Stimulated activated CD4-positive, alpha-beta T cell treated with anti-CD3 and anti-CD28 coated beads, Interleukin-12 subunit alpha, Interleukin-12 subunit beta, amount 100 ng/mL, for 24 hours (primary cell): ENCODE measurements around the gene GBF1.
"Not testable (repeated sequence)": the region's sequence is repeated elsewhere in the genome, so short reads cannot be mapped to it uniquely, and the experiment has no call there.

ENCODE experiments used
- DNase-seq, 2 experiments: peaks; one replicate each; pipeline ENCODE4 v3.0.0-alpha.2; 2020; ENCODE audit warnings: low read depth in 2 of 2

Gene GBF1

DNA sequence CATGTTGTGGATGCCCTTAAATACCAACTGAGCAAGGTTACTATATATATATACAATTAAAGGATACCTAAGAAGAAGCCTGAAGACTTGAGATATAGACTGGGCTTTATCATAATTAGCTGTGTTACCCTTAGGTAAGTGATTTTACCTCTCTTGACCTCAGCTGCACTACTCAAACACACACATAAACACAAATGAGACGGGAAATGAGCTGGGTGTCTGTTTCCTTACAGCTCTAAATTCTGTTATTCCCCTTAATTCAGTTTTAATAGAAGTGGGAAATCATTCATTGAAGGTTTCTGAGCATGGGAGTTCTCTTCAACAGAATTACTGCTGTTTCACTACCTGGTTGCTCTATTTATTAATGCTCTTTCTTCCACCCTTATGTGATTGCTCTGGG lies 60.7 kb downstream of the GBF1 start:
- DNase-seq: no peak

DNA sequence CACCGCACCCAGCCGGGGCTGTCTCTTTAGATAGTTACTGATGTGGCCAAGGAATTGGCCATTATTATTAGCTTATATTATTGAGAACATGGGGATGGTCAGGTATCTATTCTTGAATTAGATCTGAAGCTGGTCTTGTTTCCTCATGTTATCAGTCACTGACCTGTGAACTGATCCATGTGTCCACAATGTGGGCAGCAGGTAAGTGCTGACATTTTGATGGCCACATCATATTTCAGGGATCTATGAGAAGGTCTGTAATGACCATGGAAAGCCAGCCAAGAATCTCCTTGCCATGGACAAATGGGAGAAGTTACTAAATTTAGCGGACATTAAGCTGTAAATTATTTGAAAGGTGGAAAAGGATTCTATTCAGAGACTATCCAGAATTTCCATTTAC lies 61.4 kb downstream of the GBF1 start:
- DNase-seq: no peak

DNA sequence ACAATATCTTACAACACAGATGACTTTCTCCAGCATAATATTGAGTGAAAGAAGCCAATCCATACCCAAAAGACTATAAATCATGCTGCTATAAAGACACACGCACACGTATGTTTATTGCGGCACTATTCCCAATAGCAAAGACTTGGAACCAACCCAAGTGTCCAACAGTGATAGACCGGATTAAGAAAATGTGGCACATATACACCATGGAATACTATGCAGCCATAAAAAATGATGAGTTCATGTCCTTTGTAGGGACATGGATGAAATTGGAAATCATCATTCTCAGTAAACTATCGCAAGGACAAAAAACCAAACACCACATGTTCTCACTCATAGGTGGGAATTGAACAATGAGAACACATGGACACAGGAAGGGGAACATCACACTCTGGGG lies 63.0 kb downstream of the GBF1 start:
- not testable (repeated sequence) for DNase-seq

DNA sequence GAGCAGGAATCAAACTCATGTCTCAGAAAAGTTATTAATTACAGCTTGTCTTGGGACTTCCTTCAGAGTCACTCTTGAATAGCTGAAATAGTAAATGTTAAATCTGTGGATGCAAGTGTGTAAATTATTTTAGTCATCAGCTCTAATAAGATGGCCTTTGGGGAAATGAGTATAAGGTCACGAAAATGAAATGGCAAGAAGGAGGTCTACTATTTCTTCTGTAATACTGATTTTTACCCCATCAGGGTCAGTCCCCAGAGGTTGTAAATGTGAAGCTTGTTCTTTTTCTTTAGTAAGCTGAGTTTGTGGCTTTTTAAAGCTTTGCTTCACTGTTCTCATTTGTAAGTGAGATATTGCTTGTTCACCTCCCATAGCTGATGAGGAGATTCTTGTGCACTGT lies 63.9 kb downstream of the GBF1 start:
- DNase-seq: no peak

DNA sequence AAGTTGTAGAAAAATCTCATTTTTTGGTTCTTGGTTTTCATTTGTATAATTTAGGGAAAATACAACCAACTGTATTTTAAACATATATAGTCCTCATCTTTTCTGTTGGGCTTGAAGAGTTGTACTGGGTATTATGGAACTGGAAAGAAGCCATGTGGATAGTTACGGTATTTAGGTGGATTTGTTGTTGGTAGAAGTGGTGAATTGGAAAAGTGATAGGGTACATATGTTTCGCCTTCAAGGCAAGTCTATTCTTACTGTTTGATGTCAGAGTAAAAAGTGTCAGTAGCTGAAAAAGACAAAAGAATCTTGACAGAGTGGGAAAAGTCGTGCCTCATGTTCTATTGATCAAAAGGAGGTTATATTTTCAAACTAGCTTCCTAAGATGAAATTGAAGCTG lies 64.6 kb downstream of the GBF1 start:
- DNase-seq: no peak

DNA sequence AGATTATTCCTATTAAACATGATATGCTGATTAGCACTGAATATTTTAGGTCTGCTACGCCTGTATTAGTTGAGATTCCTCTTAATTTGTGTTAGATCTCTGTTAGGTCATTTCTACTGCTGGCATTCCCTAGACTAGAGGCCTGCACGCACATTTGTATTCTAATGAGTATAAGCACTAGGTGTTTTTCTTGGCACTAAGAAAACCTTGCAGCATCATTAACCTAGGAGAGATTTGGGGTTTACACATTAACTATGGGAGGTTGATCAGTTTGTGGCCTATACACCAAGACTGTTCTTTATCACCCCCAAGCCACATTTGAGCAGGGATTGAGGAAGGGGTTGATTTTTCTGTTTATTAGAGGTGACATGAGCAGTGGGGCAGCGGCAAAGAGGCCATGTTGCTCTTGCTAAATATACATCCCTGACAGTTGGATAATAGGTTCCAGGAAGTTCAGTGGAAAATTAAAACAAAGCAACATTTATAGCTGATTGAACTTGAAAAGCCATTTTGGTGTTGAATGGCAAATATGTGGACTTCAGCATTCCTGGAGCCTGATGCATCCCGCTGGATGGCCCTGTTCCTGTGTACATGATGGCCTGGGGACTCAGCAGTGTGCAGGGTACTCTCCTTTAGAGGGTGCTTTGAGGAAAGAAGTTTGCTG lies 65.2 kb downstream of the GBF1 start:
- DNase-seq: no peak

DNA sequence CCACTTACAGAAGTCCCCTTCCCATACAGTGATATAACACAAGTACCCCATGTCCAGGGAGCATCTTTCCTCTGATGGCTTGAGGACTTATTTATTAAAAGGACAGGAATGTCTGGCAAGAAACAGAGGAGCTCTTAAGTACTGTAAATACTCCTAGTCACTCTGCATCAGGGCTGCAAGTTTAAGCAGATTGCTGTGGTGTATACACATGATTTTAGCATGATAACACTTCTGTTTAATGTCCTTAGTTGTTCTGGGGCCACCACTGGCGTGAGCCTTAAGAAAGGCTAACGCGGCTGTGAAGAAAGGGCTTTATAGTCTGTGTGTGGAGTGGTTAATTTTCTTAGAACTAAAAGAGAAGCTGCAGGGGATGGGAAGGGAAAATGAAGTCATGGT lies 65.7 kb downstream of the GBF1 start:
- DNase-seq: no peak

DNA sequence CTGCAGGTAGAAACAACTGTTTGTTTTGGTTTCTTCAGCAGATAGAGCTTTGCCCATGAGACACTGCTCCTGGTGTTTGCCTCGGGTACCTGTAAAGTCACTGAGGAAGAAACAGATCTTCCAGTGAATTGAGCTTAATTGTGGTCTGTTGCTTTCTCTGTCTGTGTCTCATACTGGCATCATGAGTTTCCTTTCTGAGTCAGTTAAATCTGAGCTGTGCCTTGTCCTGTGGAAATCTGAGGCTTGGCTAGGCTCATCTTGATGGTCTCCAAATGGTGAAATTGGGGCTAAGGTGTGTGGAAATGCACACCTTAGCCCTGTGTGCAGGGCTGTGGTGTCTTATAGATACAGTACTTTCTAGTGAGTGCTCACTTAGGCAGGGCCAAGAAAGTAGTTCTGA lies 67.4 kb downstream of the GBF1 start:
- DNase-seq: no peak

DNA sequence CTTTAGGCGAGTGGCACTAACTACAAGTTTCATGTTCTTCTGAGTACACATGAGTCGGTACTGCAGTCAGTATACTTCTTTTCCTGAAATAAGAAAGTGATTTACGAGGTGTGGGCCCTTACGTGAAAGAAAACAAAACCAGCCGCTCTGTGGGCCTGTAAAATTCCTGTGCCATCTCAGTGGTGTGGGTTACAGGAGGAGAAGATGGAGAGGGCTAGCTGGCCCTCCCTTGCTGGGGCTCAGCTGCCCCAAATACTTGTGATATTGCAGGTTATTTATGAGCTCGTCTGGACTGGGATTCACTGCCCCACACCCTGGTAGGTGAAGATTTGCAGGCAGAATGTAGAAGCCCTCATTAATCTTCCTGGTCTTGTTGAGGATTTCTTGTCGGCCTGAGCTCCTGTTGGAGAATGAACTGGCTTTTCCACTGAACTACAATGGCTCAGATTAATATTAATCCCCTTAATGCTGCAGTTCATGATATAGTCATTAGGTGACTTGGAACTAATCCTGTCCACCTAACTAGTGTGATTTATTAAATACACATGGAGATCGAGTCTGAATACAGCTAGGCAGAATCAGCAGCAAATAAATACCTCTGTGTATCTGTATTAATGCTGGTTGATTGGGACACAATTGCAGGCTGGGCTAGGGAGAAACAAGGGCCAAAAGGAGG lies 68.0 kb downstream of the GBF1 start:
- DNase-seq: no peak

DNA sequence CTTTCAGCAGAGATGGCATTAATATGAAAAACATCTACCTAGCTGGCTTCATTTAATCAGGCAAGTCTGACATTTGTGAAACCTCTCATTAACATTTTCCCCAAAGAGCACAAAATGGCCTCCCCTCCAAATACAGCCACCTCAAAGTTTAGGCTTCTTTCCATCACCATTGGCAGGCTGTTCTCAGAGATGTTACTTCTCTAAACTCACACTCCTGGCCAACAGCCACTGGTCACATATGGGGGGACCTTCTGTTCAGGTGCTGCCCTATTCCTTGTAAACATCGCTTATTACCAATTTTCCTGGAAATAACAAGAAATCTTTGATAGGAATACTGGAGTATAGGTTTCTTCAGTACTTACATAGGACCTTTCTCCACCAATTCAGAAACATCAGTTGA lies 69.5 kb downstream of the GBF1 start:
- DNase-seq: no peak

DNA sequence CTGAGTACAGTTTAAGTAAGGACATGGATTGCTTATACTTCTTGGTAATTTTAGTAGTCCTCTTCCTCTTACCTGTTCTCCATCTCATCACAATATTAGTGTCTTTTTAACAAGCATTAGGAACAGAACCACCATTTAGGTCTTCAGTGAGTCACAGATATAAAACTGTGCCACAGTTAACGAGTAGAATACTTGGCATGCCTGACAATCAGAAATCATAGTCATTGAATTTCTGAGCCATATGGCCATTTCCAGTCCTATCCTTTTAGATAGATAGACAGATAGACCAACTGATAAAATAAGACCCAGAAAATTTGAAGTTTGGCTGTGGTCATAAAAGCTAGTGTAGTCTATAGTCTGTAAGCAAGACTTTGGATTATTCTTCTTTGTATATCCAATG lies 71.1 kb downstream of the GBF1 start:
- no peak for DNase-seq

DNA sequence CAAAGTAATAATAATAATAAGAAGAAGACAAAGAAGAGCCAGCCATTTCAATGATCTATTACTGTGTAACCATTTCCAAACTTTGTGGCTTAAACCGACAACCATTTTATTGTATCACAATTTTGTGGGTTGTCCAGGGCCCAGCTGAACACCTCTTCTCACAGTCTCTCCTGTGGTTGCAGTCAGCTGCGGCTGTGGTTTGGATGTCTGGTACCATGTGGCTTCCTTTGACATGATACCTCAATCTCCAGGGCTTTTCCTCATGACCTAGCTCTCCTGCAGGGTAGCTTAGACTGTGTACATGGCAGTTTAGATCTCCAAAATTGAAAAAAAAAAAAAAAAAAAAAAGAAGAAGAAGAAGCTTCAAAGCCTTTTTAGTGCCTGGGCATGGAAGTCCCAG lies 77.6 kb downstream of the GBF1 start:
- peak in 1 of 2 experiments; percentile 25 for DNase-seq

DNA sequence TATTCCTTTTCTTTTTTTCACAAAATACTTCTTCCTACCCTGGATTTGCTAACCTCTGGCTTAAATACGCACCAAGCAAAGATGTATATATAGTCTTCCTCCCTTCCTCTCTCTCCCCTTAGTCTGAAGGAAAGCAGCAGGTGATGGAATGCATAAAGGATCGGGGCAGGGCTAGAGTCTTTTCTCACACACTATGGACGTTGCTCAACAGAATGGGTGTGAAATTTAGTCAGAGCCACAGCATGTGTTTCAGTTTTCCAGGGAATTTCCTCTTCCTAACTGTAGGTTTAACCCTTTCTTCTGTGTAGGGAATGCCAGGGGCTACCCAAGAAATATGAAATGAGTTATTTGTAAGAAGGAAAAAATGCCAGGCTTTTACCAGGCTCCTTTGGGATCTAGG lies 78.7 kb downstream of the GBF1 start:
- DNase-seq: no peak

DNA sequence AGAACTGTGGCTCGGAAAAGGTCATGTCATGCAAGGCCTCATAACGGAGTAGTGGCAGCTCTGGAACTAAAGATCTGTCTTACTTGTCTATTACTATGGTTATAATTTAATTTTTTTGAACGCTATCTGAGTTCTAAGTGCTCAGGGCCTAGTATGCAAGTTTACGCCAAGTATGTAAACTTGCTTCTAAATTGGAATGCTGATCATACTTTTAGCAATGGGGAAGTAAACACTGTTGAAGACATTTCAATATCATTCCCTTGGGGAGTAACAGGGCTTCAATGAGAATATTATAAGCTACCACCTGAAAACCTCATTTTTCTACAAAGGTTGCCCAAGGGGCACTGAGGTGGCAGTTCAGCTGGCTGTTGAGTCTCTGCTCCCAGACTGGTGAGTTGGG lies 80.7 kb downstream of the GBF1 start:
- DNase-seq: no peak

DNA sequence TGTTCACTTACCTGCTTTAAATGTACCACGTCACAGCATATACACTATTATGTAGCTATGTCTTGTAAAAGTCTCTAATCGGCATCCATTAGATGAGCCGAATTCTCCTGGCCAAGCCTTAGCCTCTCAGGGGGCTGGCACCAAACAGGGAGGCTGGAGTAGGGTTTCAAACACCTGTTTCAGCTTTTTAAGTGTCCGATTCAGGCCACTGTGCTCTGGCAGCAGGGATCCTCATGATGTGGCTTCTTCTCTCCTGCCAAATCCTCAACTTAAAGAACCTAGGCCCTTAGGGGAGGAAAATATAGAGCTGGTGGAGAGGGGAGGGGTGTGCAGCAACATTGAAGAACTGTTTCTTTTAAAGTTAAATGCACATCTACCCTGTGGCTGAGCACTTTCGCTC lies 81.7 kb downstream of the GBF1 start:
- DNase-seq: no peak

DNA sequence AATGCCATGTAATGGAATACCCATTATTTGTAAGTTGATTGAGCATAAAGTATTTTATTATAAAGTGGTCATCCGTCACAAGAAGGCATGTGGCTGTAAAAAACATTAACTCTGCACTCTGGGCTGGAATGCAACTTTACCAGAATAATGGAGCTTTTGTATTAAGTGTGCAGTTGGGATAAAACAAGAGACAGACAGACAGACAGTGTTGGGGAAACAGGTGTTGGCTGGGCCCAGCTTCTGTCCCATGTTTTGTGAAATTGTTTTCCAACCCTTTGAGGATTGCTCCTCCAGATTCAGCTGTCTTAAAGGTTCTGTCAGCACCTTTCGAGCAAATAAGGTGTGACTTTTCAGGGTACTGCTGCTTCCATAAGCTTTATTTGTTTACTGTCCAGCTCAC lies 82.3 kb downstream of the GBF1 start:
- no peak for DNase-seq

DNA sequence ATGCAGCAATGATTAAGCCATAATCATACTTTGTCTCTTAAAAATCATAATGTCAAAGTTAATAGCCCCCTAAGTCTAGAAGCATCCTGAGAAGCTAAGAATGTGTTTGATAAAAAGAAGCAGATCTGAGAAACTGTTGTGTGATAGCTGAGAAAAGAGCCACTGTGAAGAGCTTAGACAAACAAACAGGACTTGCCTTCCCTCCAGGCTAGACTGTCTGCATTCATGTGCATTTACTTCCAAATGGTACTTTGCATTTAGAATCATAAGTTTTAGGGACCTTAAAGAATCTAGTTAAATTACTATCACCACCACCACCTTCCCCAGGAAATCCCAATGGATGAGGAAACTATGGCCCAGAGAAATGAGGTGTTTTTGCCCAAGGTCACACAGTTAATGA lies 87.4 kb downstream of the GBF1 start:
- DNase-seq: no peak

DNA sequence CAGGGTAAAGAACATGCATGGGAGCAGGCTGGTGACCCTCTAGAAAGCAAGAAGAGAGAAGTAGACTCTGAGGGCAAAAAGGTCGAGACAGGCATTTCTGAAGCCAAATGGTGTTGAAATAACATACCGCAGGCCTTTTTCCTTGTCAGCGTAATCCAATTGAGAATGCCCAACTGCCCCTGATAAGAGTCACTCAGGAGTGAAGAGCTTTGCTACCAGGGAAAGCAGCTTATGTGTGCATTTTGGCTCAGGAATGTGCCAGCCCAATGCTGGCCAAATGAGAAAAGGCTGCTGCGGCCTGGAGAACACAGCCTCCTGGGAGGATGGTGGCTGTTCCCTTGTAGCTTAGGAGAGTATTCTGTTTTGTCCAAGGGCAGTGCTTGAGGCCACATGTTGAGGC lies 88.8 kb downstream of the GBF1 start:
- no peak for DNase-seq

DNA sequence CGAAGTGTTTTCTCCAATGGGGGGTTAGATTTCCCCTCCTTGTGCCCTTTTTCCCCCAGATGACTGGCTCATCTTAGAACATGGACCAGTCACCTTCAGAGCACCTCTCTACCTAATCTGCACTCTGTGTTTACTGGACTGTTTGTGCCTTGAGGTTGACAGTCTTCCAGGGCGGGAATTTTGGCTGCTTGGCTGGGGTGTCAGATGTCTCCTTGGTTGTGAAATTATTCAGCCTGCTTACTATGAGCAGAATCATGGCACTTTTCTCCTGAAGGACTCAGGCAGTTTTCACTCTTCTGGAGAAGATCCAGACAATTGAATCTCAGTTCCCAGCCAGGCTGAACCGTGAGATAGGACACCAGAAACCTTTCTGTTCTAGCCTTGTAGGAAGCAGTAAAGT lies 89.9 kb downstream of the GBF1 start:
- no peak for DNase-seq

DNA sequence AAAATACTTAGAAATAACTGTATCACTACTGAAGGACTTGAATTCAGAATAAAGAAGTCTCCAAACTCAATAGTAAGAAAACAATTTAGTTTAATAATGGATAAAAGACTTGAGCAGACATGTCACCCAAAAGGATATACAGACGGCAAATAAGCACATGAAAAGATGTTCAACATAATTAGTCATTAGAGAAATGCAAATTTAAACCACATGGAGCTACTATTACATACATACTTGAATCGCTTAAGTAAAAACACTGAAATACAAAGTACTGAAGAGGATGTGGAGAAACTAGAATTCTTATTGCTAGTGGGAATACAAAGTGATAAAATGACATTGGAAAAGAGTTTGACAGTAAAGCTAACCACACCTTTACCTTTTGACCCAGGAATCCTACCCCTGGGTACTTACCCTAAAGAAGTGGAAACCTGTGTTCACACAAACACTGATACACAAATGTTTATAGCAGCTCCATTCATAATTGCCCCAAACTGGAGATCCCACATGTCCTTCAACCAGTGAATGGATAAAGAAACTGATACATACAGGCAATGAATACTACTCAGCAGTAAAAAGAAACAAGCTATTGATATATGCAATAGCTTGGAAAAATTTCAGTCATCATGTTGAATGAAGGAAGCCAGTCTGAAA lies 95.8 kb downstream of the GBF1 start:
- DNase-seq: no peak

DNA sequence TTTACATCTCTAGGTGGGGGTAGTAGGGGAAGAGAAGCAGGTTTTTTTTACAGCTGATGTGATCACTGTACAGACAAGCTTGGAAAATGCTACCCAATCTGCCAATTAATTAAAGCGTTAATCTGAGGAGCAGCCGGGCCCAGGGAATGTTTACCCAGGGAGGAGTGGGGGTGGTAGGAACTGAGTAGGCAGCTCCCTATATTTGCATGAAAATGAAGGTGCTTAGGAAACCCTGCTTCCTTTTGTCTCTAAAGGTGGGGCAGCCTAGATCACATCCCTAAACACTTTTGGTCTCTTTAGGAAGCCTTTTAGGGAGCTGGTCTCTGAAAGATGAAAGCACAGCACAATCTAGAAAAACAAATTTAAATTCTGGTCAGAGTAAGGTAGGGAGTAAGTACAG lies 97.1 kb downstream of the GBF1 start:
- DNase-seq: no peak

DNA sequence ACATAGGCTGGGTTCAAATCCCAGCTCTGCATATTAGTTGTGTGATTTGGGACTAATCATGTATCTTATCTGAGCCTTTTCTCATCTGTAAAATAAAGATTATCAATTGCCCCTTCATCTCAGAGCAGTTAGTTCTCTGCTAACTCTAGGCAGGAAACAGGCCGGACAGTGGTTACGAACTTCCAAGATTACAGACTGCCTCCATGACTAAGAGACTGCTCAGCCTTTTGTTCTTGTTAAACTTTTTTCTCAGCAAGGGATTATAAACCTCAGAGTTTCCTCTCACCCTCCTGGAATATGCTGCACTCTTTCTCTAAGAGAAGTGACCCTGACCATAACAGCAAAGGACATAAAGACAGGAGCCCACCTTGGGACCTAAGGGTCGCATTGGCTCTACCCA lies 97.6 kb downstream of the GBF1 start:
- DNase-seq: no peak

DNA sequence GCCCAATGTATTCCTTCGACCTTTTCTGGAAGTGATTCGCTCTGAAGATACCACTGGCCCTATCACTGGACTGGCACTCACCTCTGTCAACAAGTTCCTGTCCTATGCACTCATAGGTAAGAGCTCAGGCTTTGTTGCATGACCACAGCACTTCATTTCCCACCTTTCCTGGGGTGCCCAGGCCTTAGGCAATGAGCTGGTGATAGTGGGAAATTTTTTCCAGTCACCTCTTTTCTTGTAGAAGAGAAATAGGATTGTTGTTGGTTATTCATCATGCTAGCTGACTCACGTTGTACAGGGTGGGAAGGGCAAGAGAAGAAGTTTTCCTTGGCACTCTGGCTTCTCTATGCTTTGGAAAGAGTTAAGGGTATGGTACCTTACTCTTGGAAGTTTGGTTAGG lies 98.7 kb downstream of the GBF1 start:
- no peak for DNase-seq
